ENCODE results near the gene MATR3.

DNA sequence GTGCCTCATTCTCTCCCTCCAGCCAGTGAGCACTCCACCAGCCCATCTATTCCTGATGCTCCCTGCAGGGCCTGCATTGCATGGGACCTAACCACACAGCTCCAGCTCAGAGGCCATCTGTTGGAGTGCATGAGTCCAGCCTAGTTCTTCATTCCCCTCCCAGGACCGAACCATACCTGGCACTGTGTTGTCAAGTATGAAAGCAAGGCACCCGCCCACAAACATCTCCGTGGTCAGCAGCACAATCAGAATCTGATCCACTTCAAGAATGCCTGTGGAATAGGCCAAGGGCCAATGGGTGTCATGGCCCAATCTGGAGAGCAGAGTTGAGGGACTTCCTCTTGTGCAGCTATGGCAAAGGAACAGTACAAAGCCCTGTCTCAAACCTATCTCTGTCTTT, 83.7 kb downstream of the MATR3 start:
- no peak for TF ChIP-seq SIN3A (IDR thresholded peaks at IDR 0.05; ENCODE audit: borderline replicate concordance, insufficient read depth, low read length)
- TF ChIP-seq POLR2AphosphoS5 (IDR thresholded peaks at IDR 0.05; ENCODE audit: low read depth, low read length): no peak
- TF ChIP-seq, protein P1, sequence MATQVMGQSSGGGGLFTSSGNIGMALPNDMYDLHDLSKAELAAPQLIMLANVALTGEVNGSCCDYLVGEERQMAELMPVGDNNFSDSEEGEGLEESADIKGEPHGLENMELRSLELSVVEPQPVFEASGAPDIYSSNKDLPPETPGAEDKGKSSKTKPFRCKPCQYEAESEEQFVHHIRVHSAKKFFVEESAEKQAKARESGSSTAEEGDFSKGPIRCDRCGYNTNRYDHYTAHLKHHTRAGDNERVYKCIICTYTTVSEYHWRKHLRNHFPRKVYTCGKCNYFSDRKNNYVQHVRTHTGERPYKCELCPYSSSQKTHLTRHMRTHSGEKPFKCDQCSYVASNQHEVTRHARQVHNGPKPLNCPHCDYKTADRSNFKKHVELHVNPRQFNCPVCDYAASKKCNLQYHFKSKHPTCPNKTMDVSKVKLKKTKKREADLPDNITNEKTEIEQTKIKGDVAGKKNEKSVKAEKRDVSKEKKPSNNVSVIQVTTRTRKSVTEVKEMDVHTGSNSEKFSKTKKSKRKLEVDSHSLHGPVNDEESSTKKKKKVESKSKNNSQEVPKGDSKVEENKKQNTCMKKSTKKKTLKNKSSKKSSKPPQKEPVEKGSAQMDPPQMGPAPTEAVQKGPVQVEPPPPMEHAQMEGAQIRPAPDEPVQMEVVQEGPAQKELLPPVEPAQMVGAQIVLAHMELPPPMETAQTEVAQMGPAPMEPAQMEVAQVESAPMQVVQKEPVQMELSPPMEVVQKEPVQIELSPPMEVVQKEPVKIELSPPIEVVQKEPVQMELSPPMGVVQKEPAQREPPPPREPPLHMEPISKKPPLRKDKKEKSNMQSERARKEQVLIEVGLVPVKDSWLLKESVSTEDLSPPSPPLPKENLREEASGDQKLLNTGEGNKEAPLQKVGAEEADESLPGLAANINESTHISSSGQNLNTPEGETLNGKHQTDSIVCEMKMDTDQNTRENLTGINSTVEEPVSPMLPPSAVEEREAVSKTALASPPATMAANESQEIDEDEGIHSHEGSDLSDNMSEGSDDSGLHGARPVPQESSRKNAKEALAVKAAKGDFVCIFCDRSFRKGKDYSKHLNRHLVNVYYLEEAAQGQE (IDR thresholded peaks at IDR 0.05; ENCODE audit: insufficient read depth in 1 of 2, low read depth in 2 of 2, low read length in 2 of 2): no peak
- TF ChIP-seq TAF1 (IDR thresholded peaks at IDR 0.05; ENCODE audit: borderline replicate concordance, insufficient read depth, low read length): no peak
- TF ChIP-seq FOXP2 (optimal IDR thresholded peaks at IDR 0.05; ENCODE audit: borderline replicate concordance, extremely low read depth, extremely low read length, insufficient read depth): no peak
